Ectodermal cell (in vitro differentiated cells): ENCODE results near the gene TMEM271.
"Not testable (repeated sequence)": the region's sequence is repeated elsewhere in the genome, so short reads cannot be mapped to it uniquely, and the experiment has no call there.

ENCODE experiments used
- H3K27ac ChIP-seq: 2 replicates; pipeline ENCODE4 v1.7.0; 2013; ENCODE audit warnings: mild to moderate bottlenecking, low read depth, low read length; ENCODE audit not compliant: insufficient read depth, poor library complexity, severe bottlenecking
- H3K27me3 ChIP-seq: 2 replicates; pipeline ENCODE4 v1.7.0; 2013; ENCODE audit warnings: mild to moderate bottlenecking, low read length; ENCODE audit not compliant: insufficient read depth, control insufficient read depth, poor library complexity, severe bottlenecking
- H3K36me3 ChIP-seq: one replicate; pipeline ENCODE4 v1.7.0; 2013; ENCODE audit warnings: low read length; ENCODE audit not compliant: control insufficient read depth, insufficient read depth
- H3K4me1 ChIP-seq: one replicate; pipeline ENCODE4 v1.7.0; 2013; ENCODE audit warnings: low read length; ENCODE audit not compliant: control insufficient read depth, insufficient read depth
- H3K4me3 ChIP-seq: 2 replicates; pipeline ENCODE4 v1.7.0; 2013; ENCODE audit warnings: low read depth, low read length, control low read depth; ENCODE audit not compliant: insufficient read depth
- H3K9me3 ChIP-seq: 2 replicates; pipeline ENCODE4 v1.7.0; 2013; ENCODE audit warnings: mild to moderate bottlenecking, low read length, moderate library complexity; ENCODE audit not compliant: control insufficient read depth
- WGBS, 2 experiments: methylation state at CpG; one replicate each; pipeline ENCODE4 v1.1.7; 2013; ENCODE audit warnings: missing lambda C conversion rate in 2 of 2; 5-methylcytosine and 5-hydroxymethylcytosine counted together

Gene TMEM271

DNA sequence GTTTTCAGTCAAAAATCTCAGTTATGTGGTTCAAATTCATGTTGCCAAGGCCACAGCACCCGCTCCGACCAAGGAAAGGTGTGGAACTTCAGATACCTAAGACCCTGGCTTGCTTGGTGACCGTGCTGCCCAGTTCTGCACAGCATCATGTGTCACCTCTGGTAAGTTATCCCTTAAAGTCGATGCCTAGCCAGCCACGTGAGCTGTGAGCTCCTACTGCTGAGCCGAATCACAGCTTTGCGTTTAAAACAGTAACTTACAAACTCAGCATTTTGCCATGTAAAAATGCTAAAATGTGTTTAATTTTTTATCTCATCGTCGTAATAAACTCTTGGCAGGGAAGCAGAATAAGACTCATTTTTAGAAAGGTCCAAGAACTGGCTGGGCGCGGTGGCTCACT is 5.3 kb downstream of the TMEM271 start:
- H3K4me3 ChIP-seq = no peak overlapping the region
- no peaks in the 10 kb centered on the region for H3K36me3 ChIP-seq
- 87 to 90% methylated on average over 11 of the region's 11 CpGs for WGBS, 2 experiments
- peaks cover 52% of the 10 kb centered on the region for H3K27me3 ChIP-seq
- no peaks in the 10 kb centered on the region for H3K9me3 ChIP-seq
- peaks cover 3% of the 10 kb centered on the region for H3K4me1 ChIP-seq
- no peak overlapping the region for H3K27ac ChIP-seq

DNA sequence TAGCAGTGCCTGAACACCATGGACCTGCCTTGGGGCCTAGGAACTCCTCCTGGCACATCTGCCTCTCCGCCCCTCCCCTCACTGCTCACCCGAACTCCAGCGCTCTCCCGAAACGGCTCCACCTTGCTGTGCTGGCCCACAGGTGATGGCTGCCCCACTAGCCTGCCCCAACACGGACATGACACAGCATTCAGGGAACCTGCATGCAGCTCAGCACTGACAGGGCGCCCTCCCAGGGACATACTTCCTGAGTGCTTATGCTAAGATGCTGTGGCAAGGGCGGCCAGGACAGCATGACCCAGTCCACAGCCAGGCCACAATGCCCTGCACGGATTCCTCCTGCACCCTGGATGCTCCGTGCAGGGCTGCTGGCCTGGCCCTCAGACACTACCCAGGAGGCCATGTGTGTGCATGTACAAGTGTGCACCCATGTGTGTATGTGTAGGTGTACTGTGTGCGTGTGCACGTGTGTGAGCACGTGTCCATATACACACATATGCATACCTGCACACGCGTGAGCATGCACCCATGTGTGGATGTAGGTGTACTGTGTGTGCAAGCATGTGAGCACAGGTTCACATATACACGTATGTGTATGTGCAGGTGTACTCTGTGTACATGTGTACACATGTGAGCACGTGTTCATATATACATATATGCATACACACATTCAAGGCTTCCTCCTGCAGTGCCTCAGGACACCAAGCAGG is 6.0 kb downstream of the TMEM271 start:
- Histone ChIP-seq H3K9me3 (no peaks in the 10 kb centered on the region), H3K4me1 (peaks cover 3% of the 10 kb centered on the region), H3K27me3 (peaks cover 45% of the 10 kb centered on the region), H3K36me3 (no peaks in the 10 kb centered on the region), H3K27ac (no peak overlapping the region), H3K4me3 (no peak overlapping the region)
- 84 to 87% methylated on average over 14 to 17 of the region's 17 CpGs for WGBS, 2 experiments

DNA sequence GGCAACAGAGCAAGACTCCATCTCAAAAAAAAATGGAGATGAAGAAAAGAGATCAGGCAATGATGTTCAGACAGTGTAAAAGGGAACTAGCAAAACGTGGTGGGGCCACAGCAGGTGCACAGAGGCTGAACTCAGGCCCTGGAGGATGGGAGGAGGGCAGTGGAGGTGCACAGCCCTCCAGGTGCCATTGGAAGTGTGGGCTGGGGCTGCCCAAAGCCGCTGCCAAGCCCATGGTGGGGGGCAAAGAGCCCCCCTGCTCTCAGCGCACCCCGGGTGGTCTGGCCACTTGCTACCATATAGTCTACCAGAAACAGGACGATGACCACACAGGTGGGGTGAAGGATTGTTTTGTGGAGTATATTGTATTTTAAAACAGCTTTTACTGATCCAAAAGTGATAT is 7.1 kb downstream of the TMEM271 start:
- Histone ChIP-seq H3K27ac (no peak overlapping the region), H3K4me1 (no peaks in the 10 kb centered on the region), H3K27me3 (peaks cover 34% of the 10 kb centered on the region), H3K9me3 (no peaks in the 10 kb centered on the region), H3K36me3 (no peaks in the 10 kb centered on the region), H3K4me3 (no peak overlapping the region)
- 80 to 83% methylated on average over 5 of the region's 5 CpGs for WGBS, 2 experiments

DNA sequence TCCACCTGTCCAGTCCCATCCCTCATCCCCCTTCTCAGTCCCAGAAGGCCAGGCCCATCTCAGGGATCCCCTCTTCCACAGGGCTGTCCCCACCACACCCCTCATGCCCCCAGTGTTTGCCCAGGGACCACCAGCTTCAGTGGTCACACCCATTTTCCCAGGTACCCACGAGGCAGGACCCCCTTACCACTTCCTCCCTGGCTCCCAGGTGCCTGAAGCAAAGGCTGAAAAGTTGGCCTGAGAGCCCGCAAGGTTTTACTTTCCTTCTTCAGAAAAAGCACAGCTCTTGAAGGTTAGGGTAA is 7.8 kb downstream of the TMEM271 start:
- Histone ChIP-seq H3K27ac (no peak overlapping the region), H3K4me1 (no peaks in the 10 kb centered on the region), H3K9me3 (no peaks in the 10 kb centered on the region), H3K4me3 (no peak overlapping the region), H3K27me3 (peaks cover 27% of the 10 kb centered on the region), H3K36me3 (no peaks in the 10 kb centered on the region)
- 67 to 74% methylated on average over 2 of the region's 2 CpGs for WGBS, 2 experiments

DNA sequence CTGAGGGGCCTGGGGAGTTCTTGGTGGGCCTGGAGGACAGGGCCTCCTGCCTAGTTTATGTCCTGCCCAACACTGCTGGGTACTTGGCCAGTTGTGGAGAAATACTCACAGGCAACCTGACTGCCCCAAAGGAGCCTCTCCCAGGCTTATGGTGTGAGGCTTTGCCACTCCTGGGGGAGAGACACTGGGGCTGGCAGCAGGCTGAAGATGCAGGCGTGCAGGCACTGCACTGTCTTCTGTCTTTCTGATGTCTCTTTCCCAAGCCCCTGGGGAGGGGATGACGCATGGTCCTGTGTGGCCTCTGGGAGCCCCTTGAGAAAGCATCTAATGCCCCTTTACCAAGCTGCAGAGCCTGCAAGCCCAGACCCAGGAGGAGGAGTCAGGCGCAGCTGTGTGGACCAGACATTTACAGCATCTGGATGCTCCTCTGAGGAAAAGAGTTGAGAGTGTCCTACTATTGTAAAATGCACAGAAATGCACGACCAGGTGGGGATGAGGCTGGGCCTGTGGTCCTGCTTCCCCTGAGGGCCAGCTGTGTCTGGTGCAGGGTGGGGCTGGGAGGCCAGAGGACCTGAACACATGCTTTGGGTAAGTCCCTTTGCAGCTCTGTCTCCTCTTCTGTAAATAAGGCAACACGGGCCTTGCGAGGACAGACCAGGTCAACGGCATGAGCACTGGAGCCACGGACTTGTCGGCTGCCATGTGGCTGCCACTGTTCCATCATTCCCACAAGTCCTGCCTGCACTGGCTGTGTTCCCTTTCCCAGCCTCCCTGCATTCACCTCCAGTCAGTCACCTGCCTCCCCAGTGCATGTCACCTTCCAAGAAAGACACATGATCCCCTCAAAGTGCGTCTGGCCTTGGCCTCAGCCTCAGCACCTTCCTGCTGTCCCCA is 8.4 kb downstream of the TMEM271 start:
- 83 to 85% methylated on average over 10 of the region's 10 CpGs for WGBS, 2 experiments
- Histone ChIP-seq H3K27me3 (peaks cover 21% of the 10 kb centered on the region), H3K36me3 (no peaks in the 10 kb centered on the region), H3K4me3 (no peak overlapping the region), H3K27ac (no peak overlapping the region), H3K9me3 (no peaks in the 10 kb centered on the region), H3K4me1 (no peaks in the 10 kb centered on the region)

DNA sequence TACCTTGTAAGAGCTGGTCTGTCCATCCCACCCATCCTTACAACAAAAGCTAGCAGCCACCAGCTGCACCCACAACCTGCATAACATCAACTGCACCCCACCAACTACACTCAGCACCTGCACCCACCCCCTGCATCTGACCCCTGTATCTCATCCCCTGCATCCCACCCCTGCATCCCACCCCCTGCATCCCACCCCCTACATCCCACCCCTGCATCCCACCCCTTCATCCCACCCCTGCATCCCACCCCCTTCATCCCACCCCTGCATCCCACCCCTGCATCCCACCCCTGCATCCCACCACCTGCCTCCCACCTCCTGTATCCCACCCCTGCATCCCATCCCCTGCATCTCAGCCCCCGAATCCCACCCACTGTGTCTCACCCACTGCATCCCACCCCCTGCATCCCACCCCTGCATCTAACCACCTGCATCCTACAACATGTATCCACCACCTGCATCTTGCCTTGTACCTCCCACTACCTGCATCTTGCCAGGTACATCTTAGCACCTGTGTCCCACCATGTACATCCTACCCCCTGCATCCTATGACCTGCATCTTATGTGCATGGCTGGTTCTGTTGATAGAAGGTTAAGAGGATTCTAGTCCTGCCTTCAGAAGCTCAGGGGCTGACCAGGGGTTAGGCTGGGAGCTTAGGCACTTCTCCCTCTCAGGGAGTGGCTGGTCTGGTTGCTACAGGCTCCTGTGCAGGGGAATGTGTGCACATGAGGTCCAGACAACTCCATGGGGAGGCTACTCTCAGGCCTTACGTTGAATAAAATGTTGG is 9.4 kb downstream of the TMEM271 start:
- no peaks in the 10 kb centered on the region for H3K9me3 ChIP-seq
- H3K4me3 ChIP-seq = no peak overlapping the region
- H3K27ac ChIP-seq = no peak overlapping the region
- H3K36me3 ChIP-seq = no peaks in the 10 kb centered on the region
- 63 to 76% methylated on average over 2 of the region's 2 CpGs for WGBS, 2 experiments
- H3K4me1 ChIP-seq = no peaks in the 10 kb centered on the region
- H3K27me3 ChIP-seq = peaks cover 11% of the 10 kb centered on the region

DNA sequence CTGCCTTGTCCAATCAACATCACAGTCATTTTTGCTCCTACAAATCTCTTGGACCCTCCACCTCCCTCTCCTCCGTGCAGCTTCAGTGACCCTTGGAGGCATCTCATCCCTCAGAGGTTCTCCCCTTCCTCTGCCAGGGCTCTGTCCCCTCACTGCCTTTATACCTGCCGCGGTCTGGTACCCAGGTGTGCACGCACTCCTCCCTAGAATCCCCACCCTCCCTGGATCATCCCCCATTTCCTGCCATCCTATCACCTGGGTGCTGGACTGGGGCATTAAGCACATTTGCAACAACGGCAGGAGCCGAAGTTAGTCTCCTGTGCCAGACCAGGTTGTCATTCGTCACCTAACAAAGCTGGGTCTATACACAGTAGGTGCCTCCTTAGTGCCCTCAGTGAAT is 10.1 kb downstream of the TMEM271 start:
- 88% methylated on average over 7 of the region's 7 CpGs for WGBS, 2 experiments
- Histone ChIP-seq H3K4me3 (no peak overlapping the region), H3K9me3 (no peaks in the 10 kb centered on the region), H3K27ac (no peak overlapping the region), H3K36me3 (no peaks in the 10 kb centered on the region), H3K4me1 (no peaks in the 10 kb centered on the region), H3K27me3 (peaks cover 4% of the 10 kb centered on the region)

DNA sequence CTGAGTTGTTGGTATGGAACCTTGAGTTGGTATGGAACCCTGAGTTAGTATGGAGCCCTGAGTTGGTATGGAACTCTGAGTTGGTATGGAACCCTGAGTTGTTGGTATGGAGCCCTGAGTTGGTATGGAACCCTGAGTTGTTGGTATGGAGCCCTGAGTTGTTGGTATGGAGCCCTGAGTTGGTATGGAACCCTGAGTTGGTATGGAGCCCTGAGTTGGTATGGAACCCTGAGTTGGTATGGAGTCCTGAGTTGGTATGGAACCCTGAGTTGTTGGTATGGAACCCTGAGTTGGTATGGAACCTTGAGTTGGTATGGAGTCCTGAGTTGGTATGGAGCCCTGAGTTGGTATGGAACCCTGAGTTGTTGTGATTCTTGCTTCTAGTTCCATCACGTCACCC is 10.5 kb downstream of the TMEM271 start:
- H3K4me1 ChIP-seq, H3K4me3 ChIP-seq, H3K9me3 ChIP-seq, H3K36me3 ChIP-seq, H3K27ac ChIP-seq, H3K27me3 ChIP-seq: not testable (repeated sequence)
- 84 to 97% methylated on average over 1 of the region's 1 CpG for WGBS, 2 experiments

DNA sequence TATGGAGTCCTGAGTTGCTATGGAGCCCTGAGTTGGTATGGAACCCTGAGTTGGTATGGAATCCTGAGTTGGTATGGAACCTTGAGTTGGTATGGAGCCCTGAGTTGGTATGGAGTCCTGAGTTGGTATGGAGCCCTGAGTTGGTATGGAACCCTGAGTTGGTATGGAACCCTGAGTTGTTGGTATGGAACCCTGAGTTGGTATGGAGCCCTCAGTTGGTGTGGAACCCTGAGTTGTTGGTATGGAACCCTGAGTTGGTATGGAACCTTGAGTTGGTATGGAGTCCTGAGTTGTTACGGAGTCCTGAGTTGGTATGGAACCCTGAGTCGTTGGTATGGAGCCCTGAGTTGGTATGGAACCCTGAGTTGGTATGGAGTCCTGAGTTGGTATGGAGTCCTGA is 13.6 kb downstream of the TMEM271 start:
- H3K9me3 ChIP-seq, H3K4me3 ChIP-seq, H3K27ac ChIP-seq, H3K36me3 ChIP-seq, H3K27me3 ChIP-seq, H3K4me1 ChIP-seq: not testable (repeated sequence)
- 83 to 84% methylated on average over 2 of the region's 2 CpGs for WGBS, 2 experiments

DNA sequence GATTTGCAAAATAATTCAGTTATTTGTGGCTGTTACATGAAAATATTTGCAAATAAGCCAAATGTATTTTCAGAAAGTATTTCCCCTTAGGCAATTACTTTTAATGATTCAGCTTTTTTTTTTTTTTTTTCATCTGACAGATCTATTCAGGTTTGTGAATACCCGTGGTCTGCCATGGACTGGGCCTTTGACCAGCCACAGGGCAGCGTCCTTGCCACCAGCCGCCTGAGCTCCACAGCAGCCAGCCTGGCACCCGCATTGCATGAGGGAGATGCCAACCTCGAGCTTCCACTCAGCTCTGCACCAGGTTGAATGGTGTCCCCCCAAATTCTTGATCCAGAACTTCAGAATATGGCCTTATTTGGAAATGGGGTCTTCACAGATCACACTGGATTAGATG is 14.7 kb downstream of the TMEM271 start:
- H3K4me1 ChIP-seq = no peaks in the 10 kb centered on the region
- no peaks in the 10 kb centered on the region for H3K36me3 ChIP-seq
- H3K27me3 ChIP-seq = no peaks in the 10 kb centered on the region
- no peak overlapping the region for H3K27ac ChIP-seq
- H3K9me3 ChIP-seq = no peaks in the 10 kb centered on the region
- 83 to 89% methylated on average over 5 of the region's 5 CpGs for WGBS, 2 experiments
- no peak overlapping the region for H3K4me3 ChIP-seq
